Upper lobe of left lung (tissue), 6 donors: ENCODE data around the gene DCTN2. TPM values are rescaled to one million over a fixed set of nuclear protein-coding genes. Genes with fewer than 3 reads are reported as not detected.
A peak's percentile ranks its signal among the peaks of the same experiment; 100 is the strongest.

ENCODE experiments used
- ATAC-seq, 2 donors: fragments of 200-7000 bp; cut with Tn5 transposase; one replicate each; pipeline ENCODE4 v1.9.1; 2022; ENCODE audit warnings: mild to moderate bottlenecking in 2 of 2, moderate library complexity in 2 of 2; ENCODE audit not compliant: low FRiP score in 2 of 2
- DNase-seq, 2 donors: peaks; one replicate each; pipeline ENCODE4 v3.0.0-alpha.2; 2019 to 2020
- H3K27ac ChIP-seq, 4 donors: fragments of 200-600 bp; sonication (generic); one replicate each; pipeline ENCODE4 v1.5.1; 2016 to 2019
- H3K27me3 ChIP-seq, 4 donors: fragments of 200-600 bp; sonication (generic); one replicate each; pipeline ENCODE4 v1.5.1; 2017 to 2019
- H3K36me3 ChIP-seq, 4 donors: fragments of 200-600 bp; sonication (generic); one replicate each; pipeline ENCODE4 v1.5.1; 2016 to 2019
- H3K4me1 ChIP-seq, 4 donors: fragments of 200-600 bp; sonication (generic); one replicate each; pipeline ENCODE4 v1.5.1; 2018 to 2019
- H3K4me3 ChIP-seq, 4 donors: fragments of 200-600 bp; sonication (generic); one replicate each; pipeline ENCODE4 v1.5.1; 2017 to 2019; ENCODE audit warnings: mild to moderate bottlenecking in 2 of 4, moderate library complexity in 1 of 4
- H3K9me3 ChIP-seq, 4 donors: fragments of 200-600 bp; sonication (generic); one replicate each; pipeline ENCODE4 v1.5.1; 2018 to 2019
- EP300 ChIP-seq, 4 donors: sonication (generic); formaldehyde crosslinking; IDR thresholded peaks; one replicate each; pipeline ENCODE4 v1.5.1; 2017; ENCODE audit warnings: antibody characterized with exemption in 4 of 4, control low read depth in 2 of 4
- POLR2A ChIP-seq, 4 donors: fragments of 450-650 bp; IDR thresholded peaks; one replicate each; pipeline ENCODE4 v1.5.1; 2016 to 2017; ENCODE audit warnings: antibody characterized with exemption in 4 of 4, mild to moderate bottlenecking in 2 of 4
- POLR2AphosphoS5 ChIP-seq, 2 donors: sonication (generic); formaldehyde crosslinking; IDR thresholded peaks; one replicate each; pipeline ENCODE4 v1.5.1; 2017; ENCODE audit warnings: antibody characterized with exemption in 2 of 2
- WGBS, 2 donors: methylation state at CpG; one replicate each; pipeline ENCODE4 v1.1.5; 2017 to 2018; 5-methylcytosine and 5-hydroxymethylcytosine counted together
- total RNA-seq, 6 donors: library from RNA; depleted of rRNA in 4 of 6; stranded (reverse); fragments of >200 nt in 4 of 6; gene quantifications; one replicate each; pipeline versions ENCODE4 v1.1.0 to v1.2.1, GENCODE V29; 2016 to 2021
- TF ChIP-seq, protein P1 (sequence below), 6 experiments: fragments of 450-650 bp in 4 of 6; fragments of 200-600 bp in 2 of 6; sonication (generic) in 2 of 6; IDR thresholded peaks; one replicate each; pipeline ENCODE4 v1.5.1; 2016 to 2019; ENCODE audit warnings: antibody characterized with exemption in 6 of 6
- donor health status: DM: no; HTN: no; CAD: no; lungs with moderate emphysema.
- donor health status: DM: no; HTN: yes; CAD: no; lungs with severe emphysema.

Gene DCTN2
- total RNA-seq, 6 donors from 2014 or later, result 83.1 to 145 (median 110) TPM

DNA sequence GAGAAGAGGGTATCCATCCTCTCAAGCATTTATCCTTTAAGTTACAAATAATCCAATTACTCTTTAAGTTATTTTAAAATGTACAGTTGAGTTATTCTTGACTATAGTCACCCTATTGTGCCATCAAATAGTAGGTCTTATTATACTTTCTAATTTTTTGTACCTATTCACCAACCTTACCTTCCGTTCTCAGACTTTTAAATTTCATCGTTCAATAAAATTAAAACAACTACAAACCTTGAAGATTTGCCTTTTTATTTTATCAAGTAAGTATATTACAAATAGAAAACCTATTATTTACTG lies 972 bp upstream of the DCTN2 start:
- WGBS, 2 donors, result 94 to 98% methylated on average over 2 of the region's 2 CpGs
- DNase-seq, result no peak
- no peaks in the 10 kb centered on the region for H3K9me3 ChIP-seq
- no peaks in the 10 kb centered on the region for H3K36me3 ChIP-seq
- no peak for ATAC-seq
- H3K27me3 ChIP-seq, result peaks cover 0 to 18% (median 10%) of the 10 kb centered on the region in 4 donors
- TF ChIP-seq POLR2A (IDR thresholded peaks at IDR 0.05) (no peak), EP300 (IDR thresholded peaks at IDR 0.05) (no peak), POLR2AphosphoS5 (IDR thresholded peaks at IDR 0.05) (no peak)
- TF ChIP-seq, protein P1, sequence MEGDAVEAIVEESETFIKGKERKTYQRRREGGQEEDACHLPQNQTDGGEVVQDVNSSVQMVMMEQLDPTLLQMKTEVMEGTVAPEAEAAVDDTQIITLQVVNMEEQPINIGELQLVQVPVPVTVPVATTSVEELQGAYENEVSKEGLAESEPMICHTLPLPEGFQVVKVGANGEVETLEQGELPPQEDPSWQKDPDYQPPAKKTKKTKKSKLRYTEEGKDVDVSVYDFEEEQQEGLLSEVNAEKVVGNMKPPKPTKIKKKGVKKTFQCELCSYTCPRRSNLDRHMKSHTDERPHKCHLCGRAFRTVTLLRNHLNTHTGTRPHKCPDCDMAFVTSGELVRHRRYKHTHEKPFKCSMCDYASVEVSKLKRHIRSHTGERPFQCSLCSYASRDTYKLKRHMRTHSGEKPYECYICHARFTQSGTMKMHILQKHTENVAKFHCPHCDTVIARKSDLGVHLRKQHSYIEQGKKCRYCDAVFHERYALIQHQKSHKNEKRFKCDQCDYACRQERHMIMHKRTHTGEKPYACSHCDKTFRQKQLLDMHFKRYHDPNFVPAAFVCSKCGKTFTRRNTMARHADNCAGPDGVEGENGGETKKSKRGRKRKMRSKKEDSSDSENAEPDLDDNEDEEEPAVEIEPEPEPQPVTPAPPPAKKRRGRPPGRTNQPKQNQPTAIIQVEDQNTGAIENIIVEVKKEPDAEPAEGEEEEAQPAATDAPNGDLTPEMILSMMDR (IDR thresholded peaks at IDR 0.05), result no peak
- no peak overlapping the region for H3K4me3 ChIP-seq
- H3K27ac ChIP-seq, result no peak overlapping the region
- H3K4me1 ChIP-seq, result peaks cover 28 to 50% (median 33%) of the 10 kb centered on the region in 4 donors

DNA sequence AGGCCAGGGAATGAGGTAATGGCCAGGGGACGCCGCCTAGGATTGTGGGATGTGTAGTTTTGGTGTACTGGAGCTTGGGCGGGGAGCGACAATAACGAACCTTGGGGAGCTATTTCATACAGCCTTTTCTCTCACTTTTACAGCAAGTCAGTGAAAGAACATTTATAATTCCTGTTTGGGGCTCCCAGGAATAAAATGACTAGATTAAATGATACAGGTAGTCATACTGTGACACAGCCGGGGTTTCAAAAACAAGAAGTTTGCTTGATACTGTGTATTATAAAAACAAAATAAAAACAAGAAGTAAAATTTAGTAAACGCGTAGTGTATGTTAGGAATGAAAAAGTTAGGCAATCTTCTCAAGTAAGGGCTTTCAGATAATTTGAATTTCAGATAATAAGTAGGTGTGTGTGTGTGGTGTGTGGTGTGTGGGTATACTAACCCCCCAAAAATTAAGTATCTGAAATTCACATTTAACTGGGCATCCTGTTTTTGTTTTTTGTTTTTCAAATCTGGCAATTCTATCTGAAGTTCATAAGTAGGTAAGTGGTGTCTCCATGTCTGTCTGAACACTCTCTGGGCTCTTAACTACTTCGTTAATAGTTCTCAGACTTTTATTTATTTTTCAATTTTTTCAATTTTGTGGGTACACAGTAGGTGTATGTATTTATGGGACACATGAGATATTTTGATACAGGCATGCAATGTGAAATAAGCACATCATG lies 458 bp upstream of the DCTN2 start:
- DNase-seq, result no peak
- Histone ChIP-seq H3K36me3 (peaks cover 0 to 5% (median 0%) of the 10 kb centered on the region in 4 donors), H3K27me3 (peaks cover 0 to 18% (median 10%) of the 10 kb centered on the region in 4 donors), H3K4me1 (peaks cover 28 to 50% (median 33%) of the 10 kb centered on the region in 4 donors), H3K27ac (peak overlapping the region in 3 of 4 donors; percentile 87 to 92 (median 92)), H3K9me3 (no peaks in the 10 kb centered on the region), H3K4me3 (peak overlapping the region in 3 of 4 donors; percentile 58 to 84 (median 81))
- 19 to 21% methylated on average over 9 of the region's 9 CpGs for WGBS, 2 donors
- TF ChIP-seq POLR2A (IDR thresholded peaks at IDR 0.05) (no peak), EP300 (IDR thresholded peaks at IDR 0.05) (no peak), POLR2AphosphoS5 (IDR thresholded peaks at IDR 0.05) (no peak)
- TF ChIP-seq, protein P1 (IDR thresholded peaks at IDR 0.05), result no peak
- no peak for ATAC-seq

DNA sequence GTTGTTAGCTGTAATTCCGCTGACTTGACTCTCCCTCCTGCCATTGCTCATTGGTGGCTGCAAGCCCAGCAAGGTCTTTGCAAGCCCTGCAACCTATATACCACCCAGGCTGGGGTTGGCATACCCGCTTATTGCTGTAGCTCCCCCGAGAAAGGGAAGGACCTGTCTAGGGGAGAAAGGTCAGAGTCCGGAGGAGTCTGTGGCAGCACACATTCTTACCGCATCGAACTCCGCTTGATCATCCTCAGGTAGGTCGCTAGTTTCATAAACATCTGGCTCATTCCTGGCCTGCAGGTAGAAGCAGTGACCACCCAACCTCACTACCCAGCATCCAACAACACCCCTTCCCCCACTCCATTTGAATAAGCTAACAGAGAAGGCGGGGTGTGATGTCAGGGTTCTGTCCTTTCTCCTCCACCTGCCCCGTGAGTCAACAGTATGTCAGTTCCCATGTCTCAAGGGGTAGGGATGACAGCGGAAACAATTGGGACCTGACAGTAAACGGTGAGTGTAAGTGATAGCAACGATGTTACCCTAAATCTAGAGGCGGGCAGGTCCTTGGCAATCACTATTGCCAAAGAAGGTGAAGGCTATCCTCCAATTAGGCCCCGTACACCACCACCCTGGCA lies 1.1 kb downstream of the DCTN2 start:
- 62 to 70% methylated on average over 14 to 15 of the region's 15 CpGs for WGBS, 2 donors
- peaks cover 28 to 50% (median 33%) of the 10 kb centered on the region in 4 donors for H3K4me1 ChIP-seq
- peaks cover 0 to 18% (median 10%) of the 10 kb centered on the region in 4 donors for H3K27me3 ChIP-seq
- no peak for DNase-seq
- H3K4me3 ChIP-seq, result peak overlapping the region; percentile 58 to 87 (median 82)
- H3K9me3 ChIP-seq, result no peaks in the 10 kb centered on the region
- ATAC-seq, result no peak
- TF ChIP-seq POLR2A (IDR thresholded peaks at IDR 0.05) (no peak), EP300 (IDR thresholded peaks at IDR 0.05) (no peak), POLR2AphosphoS5 (IDR thresholded peaks at IDR 0.05) (peak in 1 of 2 donors; percentile 36)
- TF ChIP-seq, protein P1 (IDR thresholded peaks at IDR 0.05), result peak in 1 of 6 experiments; percentile 8
- H3K36me3 ChIP-seq, result peaks cover 0 to 20% (median 6%) of the 10 kb centered on the region in 4 donors
- H3K27ac ChIP-seq, result peak overlapping the region; percentile 87 to 92 (median 91)

DNA sequence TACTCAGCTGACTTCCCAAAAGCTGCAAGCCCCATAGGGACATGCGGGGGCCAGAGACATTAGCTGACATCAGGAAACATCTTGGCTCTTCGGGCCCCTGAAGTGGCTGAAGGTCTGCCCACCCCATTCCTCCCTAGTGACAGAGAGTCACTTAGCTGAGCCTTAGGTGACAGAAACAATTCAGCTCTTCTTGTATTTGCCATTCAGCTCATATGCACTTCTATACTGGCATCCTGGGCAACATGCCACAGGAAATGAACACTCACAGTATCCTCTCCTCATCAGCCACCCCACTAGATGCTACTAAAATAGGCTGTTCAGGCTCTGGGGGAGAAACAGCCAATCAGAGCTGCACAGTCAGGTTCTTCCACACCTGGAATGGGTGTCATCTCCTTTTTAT lies 3.4 kb downstream of the DCTN2 start:
- H3K9me3 ChIP-seq, result no peaks in the 10 kb centered on the region
- no peak for ATAC-seq
- H3K27me3 ChIP-seq, result no peaks in the 10 kb centered on the region
- H3K27ac ChIP-seq, result no peak overlapping the region
- no peak overlapping the region for H3K4me3 ChIP-seq
- peaks cover 0 to 43% (median 10%) of the 10 kb centered on the region in 4 donors for H3K36me3 ChIP-seq
- DNase-seq, result no peak
- no peak for TF ChIP-seq POLR2AphosphoS5 (IDR thresholded peaks at IDR 0.05)
- no peak for TF ChIP-seq EP300 (IDR thresholded peaks at IDR 0.05)
- TF ChIP-seq, protein P1 (IDR thresholded peaks at IDR 0.05), result no peak
- TF ChIP-seq POLR2A (IDR thresholded peaks at IDR 0.05), result no peak
- H3K4me1 ChIP-seq, result peaks cover 19 to 35% (median 24%) of the 10 kb centered on the region in 4 donors
- WGBS, 2 donors, result 77 to 88% methylated on average over 2 of the region's 2 CpGs
